ENCODE measurements around the gene TMEM236. TPM values are rescaled to one million over a fixed set of nuclear protein-coding genes. Genes with fewer than 3 reads are reported as not detected.

TMEM236 gene
- total and polyA plus RNA-seq, 9 of the 15 experiments (the other 6 are each of a cell fraction or from before 2014, with no cell fraction given) = 0.04 to 0.13 (median 0.04) TPM; not detected in 4

GRCh38 chr10:17710181-17710580 lies 41.8 kb upstream of the TMEM236 start:
- no peak overlapping the region for H3K4me2 ChIP-seq (ENCODE audit: insufficient read depth, low read length)
- ATAC-seq = no peak

More at GRCh38 chr10:17710181-17710580, 41.8 kb upstream of the TMEM236 start:
- intact Hi-C loops (cut with micrococcal nuclease) = no loop called here
- Histone ChIP-seq H3K9me3 (replicated peaks; ENCODE audit: control insufficient read depth, insufficient read depth, low read depth, low read length) (no peaks in the 10 kb centered on the region), H3K79me2 (ENCODE audit: control insufficient read depth, insufficient read depth, low read length) (no peaks in the 10 kb centered on the region), H3K27me3 (ENCODE audit: control insufficient read depth in 2 of 2, insufficient read depth in 2 of 2, low read length in 2 of 2) (no peaks in the 10 kb centered on the region), H3K9me1 (ENCODE audit: control insufficient read depth, insufficient read depth, low read length) (no peaks in the 10 kb centered on the region), H3K4me3 (no peak overlapping the region), H2AFZ (ENCODE audit: low read depth, low read length) (no peak overlapping the region), H3K9ac (ENCODE audit: insufficient read depth in 1 of 2, low read depth in 2 of 2, low read length in 2 of 2) (no peak overlapping the region), H4K20me1 (replicated peaks; ENCODE audit: control insufficient read depth, insufficient read depth, low read length) (no peaks in the 10 kb centered on the region), H3K27ac (ENCODE audit: extremely low read depth, low read depth, low read length) (no peak overlapping the region), H3K4me1 (replicated peaks in 1 of 2; ENCODE audit: control insufficient read depth in 2 of 2, insufficient read depth in 2 of 2, low read length in 2 of 2) (no peaks in the 10 kb centered on the region), H3K36me3 (ENCODE audit: control insufficient read depth, insufficient read depth, low read length) (peaks cover 68% of the 10 kb centered on the region)
- FAIRE-seq (no peak), DNase-seq (ENCODE audit: extremely low read depth in 1 of 4, low spot score in 3 of 4) (no peak)
- no TSS peak for BruUV-seq (replicated peaks)
- TF ChIP-seq ZNF134 (CRISPR knock-in tag; conservative IDR thresholded peaks at IDR 0.05) (no peak), HDAC6 (IDR thresholded peaks at IDR 0.05; ENCODE audit: low read depth, low read length) (no peak), MLLT1 (IDR thresholded peaks at IDR 0.05) (no peak), HINFP (tag; conservative IDR thresholded peaks at IDR 0.05; ENCODE audit: low read depth) (no peak), MAFF (IDR thresholded peaks at IDR 0.05; ENCODE audit: low read length) (no peak), ZFP36 (IDR thresholded peaks at IDR 0.05; ENCODE audit: low read depth, low read length, partially characterized antibody) (no peak), ZFX (CRISPR knock-in tag; IDR thresholded peaks at IDR 0.05) (no peak), E2F1 (CRISPR knock-in tag; IDR thresholded peaks at IDR 0.05) (no peak), ESRRA (IDR thresholded peaks at IDR 0.05; ENCODE audit: borderline replicate concordance, low read depth) (no peak), ATF2 (CRISPR knock-in tag; IDR thresholded peaks at IDR 0.05) (no peak), ZC3H4 (CRISPR knock-in tag; IDR thresholded peaks at IDR 0.05; ENCODE audit: borderline replicate concordance) (no peak), ZFP1 (CRISPR knock-in tag; IDR thresholded peaks at IDR 0.05) (no peak), NCOA4 (IDR thresholded peaks at IDR 0.05; ENCODE audit: partially characterized antibody) (no peak), TFAP4 (CRISPR knock-in tag; IDR thresholded peaks at IDR 0.05; ENCODE audit: borderline replicate concordance) (no peak), KDM2B (CRISPR knock-in tag; IDR thresholded peaks at IDR 0.05) (no peak)
- ChIA-PET CTCF (ENCODE audit: low intra/inter-chr PET ratio) (no interaction called here), POLR2A (interaction anchor here (1.0 to 1.5 kb wide), 3 partner anchors 12 to 47 kb away, joined by 3 to 5 read pairs (median 4); no protein-coding TSS in a partner anchor)
- WGBS (ENCODE audit: insufficient coverage, low coverage, missing lambda C conversion rate) = 76% methylated on average over 4 of the region's 4 CpGs
- in situ Hi-C loops (cut with MboI) = no loop called here
